Activated naive CD4-positive, alpha-beta T cell treated with anti-CD3 and anti-CD28 coated beads, Interleukin-2, amount 50 U/mL, for 72 hours (primary cell): ENCODE results near the gene UBE3C. TPM values are rescaled to one million over a fixed set of nuclear protein-coding genes. Genes with fewer than 3 reads are reported as not detected.

ENCODE experiments used
- ATAC-seq, 2 donors: fragments of 150-1000 bp; cut with Tn5 transposase; 2 replicates each; pipeline ENCODE4 v1.10.0; 2021; ENCODE audit warnings: mild to moderate bottlenecking in 2 of 2, moderate library complexity in 2 of 2
- DNase-seq, 2 donors: peaks; one replicate each; pipeline ENCODE4 v3.0.0; 2021 to 2022; ENCODE audit warnings: low spot score in 2 of 2
- H3K27ac Mint-ChIP-seq, 2 donors: one replicate each; pipeline ENCODE4 v1.8.0; 2022; ENCODE audit warnings: mild to moderate bottlenecking in 2 of 2, mixed read lengths in 2 of 2
- H3K36me3 Mint-ChIP-seq, 2 donors: one replicate each; pipeline ENCODE4 v1.8.0; 2022; ENCODE audit warnings: mixed read lengths in 2 of 2
- H3K9me3 Mint-ChIP-seq, 2 donors: one replicate each; pipeline ENCODE4 v1.8.0; 2022; ENCODE audit warnings: mixed read lengths in 2 of 2
- total RNA-seq, 2 donors: library from RNA; stranded (reverse); gene quantifications; one replicate each; pipeline ENCODE4 v1.2.3, GENCODE V29; 2022

Gene UBE3C
- total RNA-seq, 2 donors from 2014 or later: 57.7 to 60.0 TPM

- DNase-seq (no peak), ATAC-seq (no peak)
- Mint-ChIP-seq H3K27ac (no peak overlapping the region), H3K36me3 (peaks cover 0 to 4% of the 10 kb centered on the region in 2 donors), H3K9me3 (no peaks in the 10 kb centered on the region)
These were observed 141.6 kb downstream of the UBE3C start for GRCh38 chr7:157280216-157280841.

- Mint-ChIP-seq H3K9me3 (no peaks in the 10 kb centered on the region), H3K36me3 (peaks cover 0 to 4% of the 10 kb centered on the region in 2 donors), H3K27ac (no peak overlapping the region)
- DNase-seq (no peak), ATAC-seq (no peak)
These were observed 142.7 kb downstream of the UBE3C start for GRCh38 chr7:157281221-157281998.

DNA sequence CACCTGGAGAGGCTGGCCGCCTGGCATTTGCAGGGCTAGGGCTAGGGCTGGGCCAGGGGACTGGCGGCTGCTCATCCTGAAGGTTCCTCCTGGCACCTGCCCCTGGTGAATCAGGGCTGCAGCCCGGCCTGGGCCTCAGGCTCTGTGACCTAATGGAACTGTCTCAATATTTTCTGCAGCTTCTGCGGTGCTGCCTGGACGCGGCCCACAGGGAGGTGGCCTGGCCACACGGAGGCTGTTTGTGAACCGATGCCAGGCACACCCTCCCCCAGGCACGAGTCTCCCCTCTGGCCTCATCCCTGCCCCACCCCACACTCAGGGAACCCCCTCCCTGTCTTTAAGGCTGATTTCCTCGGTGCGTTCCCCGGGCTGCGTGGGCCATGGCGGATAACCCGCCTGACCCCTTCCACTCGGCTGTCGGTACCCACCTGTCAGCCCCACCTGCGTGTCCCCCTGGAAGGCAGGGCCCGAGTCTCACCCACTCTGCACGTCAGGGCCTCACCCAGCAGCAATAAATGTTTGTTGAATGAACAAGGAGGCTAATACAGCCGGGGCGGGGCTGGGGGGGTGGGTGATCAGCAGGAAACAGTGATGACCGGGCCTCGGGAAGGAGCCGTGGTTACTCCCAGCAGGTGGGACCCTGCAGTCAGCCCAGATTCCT lies 143.5 kb downstream of the UBE3C start:
- Mint-ChIP-seq H3K27ac (no peak overlapping the region), H3K36me3 (peaks cover 0 to 4% of the 10 kb centered on the region in 2 donors), H3K9me3 (no peaks in the 10 kb centered on the region)
- DNase-seq: no peak
- ATAC-seq: no peak

- DNase-seq (no peak), ATAC-seq (no peak)
- H3K36me3 Mint-ChIP-seq: peaks cover 0 to 4% of the 10 kb centered on the region in 2 donors
- H3K27ac Mint-ChIP-seq: no peak overlapping the region
- H3K9me3 Mint-ChIP-seq: no peaks in the 10 kb centered on the region
These were observed 145.7 kb downstream of the UBE3C start for GRCh38 chr7:157284229-157285014.

- H3K9me3 Mint-ChIP-seq: no peaks in the 10 kb centered on the region
- H3K36me3 Mint-ChIP-seq: no peaks in the 10 kb centered on the region
- no peak overlapping the region for H3K27ac Mint-ChIP-seq
These were observed 152.8 kb downstream of the UBE3C start for GRCh38 chr7:157291404-157292080.

DNA sequence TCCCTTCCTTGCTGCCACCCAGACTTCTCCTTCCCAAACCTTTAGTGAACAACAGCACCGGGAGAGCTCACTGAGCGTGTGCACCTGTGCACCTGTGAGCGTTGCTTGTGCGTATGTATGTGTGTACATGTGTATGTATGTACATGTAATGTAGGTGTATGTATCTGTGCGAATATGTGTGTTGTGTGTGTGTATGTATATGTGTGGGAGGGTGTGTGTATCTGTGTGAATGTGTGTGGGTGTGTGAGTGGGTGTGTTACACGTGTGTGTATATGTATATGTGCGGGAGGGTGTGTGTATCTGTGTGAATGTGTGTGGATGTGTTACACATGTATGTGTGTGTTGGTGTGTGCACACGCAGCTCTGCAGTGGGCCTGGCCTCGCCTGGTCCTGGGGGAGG lies 153.5 kb downstream of the UBE3C start:
- DNase-seq (no peak), ATAC-seq (no peak)
- no peak overlapping the region for H3K27ac Mint-ChIP-seq
- H3K36me3 Mint-ChIP-seq: no peaks in the 10 kb centered on the region
- no peaks in the 10 kb centered on the region for H3K9me3 Mint-ChIP-seq

More at GRCh38 chr7:157291404-157292080, 152.8 kb downstream of the UBE3C start:
- no peak for ATAC-seq
- no peak for DNase-seq

GRCh38 chr7:157292770-157293412 lies 154.2 kb downstream of the UBE3C start:
- ATAC-seq: no peak
- H3K36me3 Mint-ChIP-seq: no peaks in the 10 kb centered on the region
- no peaks in the 10 kb centered on the region for H3K9me3 Mint-ChIP-seq

DNA sequence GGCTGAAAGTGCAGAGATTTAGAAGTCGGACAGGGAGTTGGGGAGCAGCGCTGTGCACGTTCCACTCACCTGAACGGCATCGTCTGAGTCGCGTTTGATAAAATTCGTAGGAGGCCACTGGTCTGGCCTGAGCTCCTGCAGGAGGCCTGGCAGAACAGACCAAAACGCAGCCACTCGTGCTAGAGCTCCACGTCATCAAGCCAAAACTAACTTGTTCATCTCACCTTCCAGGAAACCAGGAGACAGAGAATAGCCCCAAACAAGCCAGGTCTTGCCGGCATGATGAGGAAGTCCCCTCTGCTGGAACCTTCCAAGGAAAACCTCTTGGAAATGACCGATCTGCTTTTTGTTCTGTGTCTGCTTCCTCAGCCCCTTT lies 154.7 kb downstream of the UBE3C start:
- ATAC-seq (no peak), DNase-seq (no peak)
- H3K27ac Mint-ChIP-seq: no peak overlapping the region
- no peaks in the 10 kb centered on the region for H3K36me3 Mint-ChIP-seq
- no peaks in the 10 kb centered on the region for H3K9me3 Mint-ChIP-seq

More at GRCh38 chr7:157292770-157293412, 154.2 kb downstream of the UBE3C start:
- no peak for DNase-seq
- H3K27ac Mint-ChIP-seq: no peak overlapping the region

DNA sequence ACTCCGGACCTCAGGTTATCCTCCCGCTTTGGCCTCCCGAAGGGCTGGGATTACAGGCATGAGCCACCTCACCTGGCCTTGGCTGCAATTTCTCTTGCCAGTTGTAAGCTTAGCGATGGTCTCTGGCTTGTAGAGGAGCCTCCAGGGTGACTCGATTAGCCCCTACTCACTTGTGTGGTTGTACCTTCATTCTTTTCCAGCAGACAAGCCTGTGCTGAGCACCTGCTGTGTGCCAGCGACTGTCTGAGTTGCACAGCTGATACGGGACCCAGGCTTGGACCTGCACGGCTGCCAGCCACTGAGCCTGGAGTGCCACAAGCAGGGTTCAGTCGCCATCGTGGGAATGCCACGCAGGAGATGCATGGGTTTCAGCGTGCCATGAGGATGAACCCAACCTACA lies 156.0 kb downstream of the UBE3C start:
- DNase-seq: no peak
- Mint-ChIP-seq H3K9me3 (no peaks in the 10 kb centered on the region), H3K36me3 (no peaks in the 10 kb centered on the region), H3K27ac (no peak overlapping the region)
- no peak for ATAC-seq

- no peaks in the 10 kb centered on the region for H3K36me3 Mint-ChIP-seq
- no peak for ATAC-seq
- H3K9me3 Mint-ChIP-seq: no peaks in the 10 kb centered on the region
- DNase-seq: no peak
- no peak overlapping the region for H3K27ac Mint-ChIP-seq
These were observed 156.6 kb downstream of the UBE3C start for GRCh38 chr7:157295338-157295737.

DNA sequence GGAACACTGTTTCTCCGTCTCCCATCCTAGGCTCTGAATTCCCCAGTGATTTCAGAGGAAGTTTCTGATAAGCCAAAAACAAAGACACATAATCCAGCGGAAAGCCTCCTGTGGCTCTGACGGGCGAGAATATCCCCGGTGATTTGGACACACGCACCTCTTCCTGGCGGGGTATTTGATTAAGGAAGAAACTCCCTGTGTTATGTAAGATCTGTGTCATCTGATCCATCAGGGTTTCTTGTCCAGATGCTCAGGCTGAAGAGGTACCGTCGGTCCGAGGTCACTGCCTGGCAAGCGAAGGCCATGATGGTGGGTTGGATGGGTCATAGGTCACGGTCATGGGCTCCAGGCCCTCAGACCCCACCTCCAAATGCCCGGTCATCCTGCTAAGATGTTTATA lies 158.5 kb downstream of the UBE3C start:
- Mint-ChIP-seq H3K9me3 (no peaks in the 10 kb centered on the region), H3K27ac (no peak overlapping the region), H3K36me3 (no peaks in the 10 kb centered on the region)
- ATAC-seq (no peak), DNase-seq (no peak)

- peak overlapping the region; percentile 2 to 42 for H3K27ac Mint-ChIP-seq
- no peak for ATAC-seq
- DNase-seq: no peak
- no peaks in the 10 kb centered on the region for H3K36me3 Mint-ChIP-seq
- H3K9me3 Mint-ChIP-seq: no peaks in the 10 kb centered on the region
These were observed 160.5 kb downstream of the UBE3C start for GRCh38 chr7:157299317-157299612.

DNA sequence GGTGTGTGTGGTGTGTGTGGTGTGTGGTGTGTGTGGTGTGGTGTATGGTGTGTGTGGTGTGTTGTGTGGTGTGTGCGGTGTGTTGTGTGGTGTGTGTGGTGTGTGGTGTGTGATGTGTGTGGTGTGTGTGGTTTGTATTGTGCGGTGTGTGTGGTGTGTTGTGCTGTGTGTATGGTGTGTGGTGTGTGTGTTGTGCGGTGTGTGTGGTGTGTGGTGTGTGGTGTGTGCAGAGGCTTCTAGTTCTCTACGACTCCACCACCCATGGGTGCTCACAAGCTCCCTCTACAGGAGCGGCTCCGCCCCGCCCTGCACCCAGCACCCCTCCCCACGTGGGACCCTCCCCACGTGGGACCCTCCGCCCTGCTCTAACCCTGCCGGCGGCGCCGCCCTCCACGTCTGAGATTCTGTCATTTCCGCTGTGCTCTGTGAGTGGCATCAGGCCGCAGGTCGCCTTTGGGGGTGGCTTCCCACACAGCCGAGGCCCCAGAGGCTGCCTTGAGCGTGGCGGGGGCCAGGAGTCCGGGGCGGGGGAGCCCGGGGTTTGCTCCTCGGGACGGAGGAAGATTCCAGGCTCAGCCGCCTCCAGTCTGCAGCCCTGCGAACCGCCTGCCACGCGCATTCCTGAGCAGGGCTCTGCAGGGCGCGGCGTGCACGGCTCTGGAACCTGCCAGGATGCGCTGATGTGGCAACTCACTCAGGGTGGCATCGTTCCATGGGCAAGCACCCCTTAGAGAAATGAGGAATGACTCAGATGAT lies 161.1 kb downstream of the UBE3C start:
- ATAC-seq (no peak), DNase-seq (no peak)
- Mint-ChIP-seq H3K27ac (peak overlapping the region in 1 of 2 donors; percentile 42), H3K36me3 (no peaks in the 10 kb centered on the region), H3K9me3 (no peaks in the 10 kb centered on the region)

GRCh38 chr7:157300369-157300825 lies 161.7 kb downstream of the UBE3C start:
- Mint-ChIP-seq H3K27ac (peak overlapping the region in 1 of 2 donors; percentile 91), H3K36me3 (no peaks in the 10 kb centered on the region)

DNA sequence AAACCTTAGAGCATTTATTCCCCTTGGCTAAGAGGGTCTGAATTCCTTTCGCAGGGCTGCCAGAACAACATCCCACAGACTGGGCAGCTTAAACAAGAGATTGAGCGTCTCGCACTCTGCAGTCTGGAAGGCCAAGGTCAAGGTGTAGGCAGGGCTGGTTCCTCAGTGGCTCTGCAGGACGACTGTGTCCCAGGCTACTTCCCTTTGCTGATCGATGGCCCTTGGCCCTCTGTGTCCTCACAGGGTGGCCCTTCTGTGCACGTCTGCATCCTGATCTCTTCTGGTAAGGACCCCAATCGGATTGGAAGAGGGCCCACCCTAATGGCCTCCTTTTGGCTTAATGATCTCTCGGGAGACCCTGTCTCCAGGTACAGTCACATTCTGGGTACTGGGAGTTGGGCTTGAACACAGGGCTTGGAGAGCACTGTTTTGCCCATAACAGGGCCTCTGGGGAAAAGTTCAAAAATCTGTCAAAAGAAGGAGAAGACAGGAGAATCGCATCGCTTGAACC lies 162.9 kb downstream of the UBE3C start:
- Mint-ChIP-seq H3K27ac (peak overlapping the region; percentile 91 to 92), H3K36me3 (no peaks in the 10 kb centered on the region)

More at GRCh38 chr7:157300369-157300825, 161.7 kb downstream of the UBE3C start:
- H3K9me3 Mint-ChIP-seq: no peaks in the 10 kb centered on the region
- DNase-seq: no peak
- ATAC-seq: no peak

More for the DNA sequence above, 162.9 kb downstream of the UBE3C start:
- H3K9me3 Mint-ChIP-seq: no peaks in the 10 kb centered on the region
- DNase-seq (no peak), ATAC-seq (no peak)
